K562 (cell line): ENCODE results near the gene CAPN3. TPM values are rescaled to one million over a fixed set of nuclear protein-coding genes. Genes with fewer than 3 reads are reported as not detected.

Source experiments
- ATAC-seq: fragments of 200-7000 bp; cut with Tn5 transposase; 3 replicates; pipeline ENCODE4 v1.9.1; 2020; ENCODE audit warnings: moderate library complexity
- BruUV-seq: library from RNA; stranded (reverse); fragments of 400-500 nt; replicated peaks from 2 replicates; lab custom pipeline; 2021; lab: Mats Ljungman, UMichigan
- CTCF ChIA-PET: fragments of 300-600 bp; formaldehyde crosslinking; extraction: SDS; loops from one replicate; lab custom pipeline; 2021; ENCODE audit warnings: low intra/inter-chr PET ratio; lab: Yijun Ruan, JAX
- POLR2A ChIA-PET: fragments of 300-600, 350-650 bp; sonication (Branson Sonifier 250); formaldehyde crosslinking; extraction: SDS; loops from one replicate; lab custom pipeline; 2021; ENCODE audit warnings: antibody characterized with exemption, inconsistent platforms; lab: Yijun Ruan, JAX
- DNase-seq, 4 experiments: peaks; one replicate each; pipeline versions ENCODE4 v3.0.0 to v3.0.0-alpha.2; 2011 to 2018; ENCODE audit warnings: low spot score in 3 of 4, mixed read lengths in 3 of 4; ENCODE audit errors: extremely low read depth in 1 of 4
- FAIRE-seq: peaks from 2 replicates; lab custom pipeline; 2011; peaks lifted over from hg19 to GRCh38; lab: Jason Lieb, UNC
- H2AFZ ChIP-seq: 2 replicates; pipeline ENCODE4 v1.6.0; 2011; ENCODE audit warnings: low read depth, low read length, control low read depth, inconsistent platforms
- H3K27ac ChIP-seq: fragments of 200-600 bp; 3 replicates; pipeline ENCODE4 v1.8.0; 2011; ENCODE audit warnings: low read depth, mild to moderate bottlenecking, control low read depth, inconsistent platforms, low read length, moderate library complexity, mixed read lengths; ENCODE audit errors: extremely low read depth
- H3K27me3 ChIP-seq, 2 experiments: fragments of 300-600 bp in 1 of 2; 2 replicates in 1 of 2; 3 replicates in 1 of 2; pipeline versions ENCODE4 v1.6.0 to v1.8.0; 2011; ENCODE audit warnings: inconsistent platforms in 2 of 2, low read length in 2 of 2, mild to moderate bottlenecking in 1 of 2, mixed read lengths in 1 of 2, moderate library complexity in 1 of 2; ENCODE audit not compliant: control insufficient read depth in 2 of 2, insufficient read depth in 2 of 2
- H3K36me3 ChIP-seq: fragments of 300-600 bp; 3 replicates; pipeline ENCODE4 v1.8.0; 2011; ENCODE audit warnings: mild to moderate bottlenecking, low read length, inconsistent platforms; ENCODE audit not compliant: control insufficient read depth, insufficient read depth
- H3K4me1 ChIP-seq, 2 experiments: fragments of 200-600 bp in 1 of 2; replicated peaks in 1 of 2; 2 replicates in 1 of 2; 3 replicates in 1 of 2; pipeline versions ENCODE4 v1.5.1 to v1.8.0; 2011; ENCODE audit warnings: inconsistent platforms in 2 of 2, low read length in 2 of 2, mild to moderate bottlenecking in 1 of 2, mixed read lengths in 1 of 2, moderate library complexity in 1 of 2; ENCODE audit not compliant: control insufficient read depth in 2 of 2, insufficient read depth in 2 of 2
- H3K4me2 ChIP-seq: 2 replicates; pipeline ENCODE4 v1.6.1; 2011; ENCODE audit warnings: low read length, control low read depth, inconsistent platforms, mixed read lengths; ENCODE audit not compliant: insufficient read depth
- H3K4me3 ChIP-seq: fragments of 200-600 bp; sonication (generic), shearing (Covaris generic); 2 replicates; pipeline ENCODE4 v1.5.1; 2016; ENCODE audit warnings: control low read depth, inconsistent platforms
- H3K79me2 ChIP-seq: fragments of 200-600 bp; 3 replicates; pipeline ENCODE4 v1.8.0; 2011; ENCODE audit warnings: low read length, inconsistent platforms; ENCODE audit not compliant: control insufficient read depth, insufficient read depth
- H3K9ac ChIP-seq, 2 experiments: 2 replicates each; pipeline versions ENCODE4 v1.6.0 to v1.6.1; 2011; ENCODE audit warnings: low read depth in 2 of 2, low read length in 2 of 2, control low read depth in 1 of 2, inconsistent platforms in 1 of 2, mild to moderate bottlenecking in 1 of 2, mixed read lengths in 1 of 2; ENCODE audit not compliant: insufficient read depth in 1 of 2
- H3K9me1 ChIP-seq: one replicate; pipeline ENCODE4 v1.6.0; 2011; ENCODE audit warnings: inconsistent platforms, mild to moderate bottlenecking, low read length, moderate library complexity; ENCODE audit not compliant: control insufficient read depth, insufficient read depth
- H3K9me3 ChIP-seq: replicated peaks from 2 replicates; pipeline ENCODE4 v1.5.1; 2011; ENCODE audit warnings: low read depth, low read length, inconsistent platforms; ENCODE audit not compliant: control insufficient read depth, insufficient read depth
- H4K20me1 ChIP-seq: replicated peaks from 2 replicates; pipeline ENCODE4 v1.6.1; 2011; ENCODE audit warnings: low read length, inconsistent platforms, mixed read lengths; ENCODE audit not compliant: control insufficient read depth, insufficient read depth
- ASH1L ChIP-seq: fragments of 450-650 bp; IDR thresholded peaks from 2 replicates; pipeline ENCODE4 v1.6.1; 2018; ENCODE audit warnings: borderline replicate concordance, mild to moderate bottlenecking, low read depth; ENCODE audit not compliant: partially characterized antibody
- ELF4 ChIP-seq: fragments of 450-650 bp; formaldehyde crosslinking; IDR thresholded peaks from 2 replicates; pipeline ENCODE4 v1.4.0; 2022; ENCODE audit warnings: missing genetic modification characterization
- EZH2 ChIP-seq: IDR thresholded peaks from 2 replicates; pipeline ENCODE4 v1.6.1; 2012; ENCODE audit warnings: low read depth, mild to moderate bottlenecking, inconsistent platforms, low read length, borderline replicate concordance
- HMGXB4 ChIP-seq: sonication (generic); formaldehyde crosslinking; IDR thresholded peaks from 2 replicates; pipeline ENCODE4 v1.8.1; 2023; ENCODE audit warnings: mild to moderate bottlenecking, missing genetic modification reagents
- KAT2B ChIP-seq: IDR thresholded peaks from one replicate; pipeline ENCODE4 v1.6.1; 2012; ENCODE audit warnings: low read depth, mild to moderate bottlenecking, control low read depth, inconsistent platforms, low read length, moderate library complexity
- MAZ ChIP-seq, 2 experiments: fragments of 450-650 bp in 1 of 2; sonication (generic) in 1 of 2; formaldehyde crosslinking; IDR thresholded peaks in 1 of 2; conservative IDR thresholded peaks in 1 of 2; 2 replicates each; pipeline versions ENCODE4 v1.4.0 to v1.5.0; 2020; ENCODE audit warnings: mild to moderate bottlenecking in 1 of 2, missing genetic modification reagents in 1 of 2
- NCOA4 ChIP-seq: fragments of 450-650 bp; IDR thresholded peaks from 2 replicates; pipeline ENCODE4 v1.6.1; 2018; ENCODE audit warnings: mild to moderate bottlenecking; ENCODE audit not compliant: partially characterized antibody
- RBM22 ChIP-seq: fragments of 200-400 bp; formaldehyde crosslinking; IDR thresholded peaks from 2 replicates; pipeline ENCODE4 v1.6.1; 2018; ENCODE audit warnings: low read length, low read depth; ENCODE audit not compliant: poor library complexity, severe bottlenecking
- RNF219 ChIP-seq: fragments of 250-450 bp; sonication (Bioruptor Pico); IDR thresholded peaks from 2 replicates; pipeline ENCODE4 v1.5.0; 2022; ENCODE audit warnings: mild to moderate bottlenecking
- SP1 ChIP-seq: sonication (generic); formaldehyde crosslinking; IDR thresholded peaks from 2 replicates; pipeline ENCODE4 v1.8.1; 2022; ENCODE audit warnings: mild to moderate bottlenecking, missing genetic modification reagents
- TAF15 ChIP-seq: fragments of 200-400 bp; formaldehyde crosslinking; IDR thresholded peaks from 2 replicates; pipeline ENCODE4 v1.6.1; 2017; ENCODE audit warnings: mild to moderate bottlenecking, low read depth, low read length, moderate library complexity
- WGBS: fragments of 100-300 bp; shearing (Covaris generic); methylation state at CpG from one replicate; pipeline ENCODE4 v1.1.6; 2016; ENCODE audit warnings: low coverage, mixed read lengths; ENCODE audit not compliant: insufficient coverage; ENCODE audit errors: missing lambda C conversion rate; 5-methylcytosine and 5-hydroxymethylcytosine counted together
- in situ Hi-C: fragments of 300-500 bp; cut with MboI; formaldehyde crosslinking; loops from 4 replicates; pipeline ENCODE4 v1.15.0; 2018; ENCODE audit warnings: inconsistent platforms, mixed read lengths
- intact Hi-C: fragments of 100-400 bp; cut with micrococcal nuclease; formaldehyde crosslinking; loops from 2 replicates; pipeline ENCODE4 v1.14.2; 2022
- polyA plus RNA-seq, 8 experiments: library from polyadenylated mRNA; depleted of rRNA in 4 of 8; stranded (reverse) in 5 of 8; unstranded in 3 of 8; fragments of >200 nt; fragmentation: Nextera tagmentation in 2 of 8; fragmentation: Illumina TruSeq in 1 of 8; extraction: Ambion mirVana in 2 of 8; extraction: Trizol in 1 of 8; gene quantifications; 2 replicates each; pipeline versions ENCODE4 v1.2.1 to v1.2.3, GENCODE V29; 2011 to 2014; ENCODE audit warnings: inconsistent platforms in 1 of 8, missing spikeins in 1 of 8
- total RNA-seq, 7 experiments: library from RNA; depleted of rRNA in 6 of 7; stranded (reverse); fragments of >200 nt in 6 of 7; fragmentation: Illumina TruSeq in 2 of 7; extraction: Trizol in 2 of 7; gene quantifications; 2 replicates each; pipeline versions ENCODE4 v1.2.1 to v1.2.3, GENCODE V29; 2011 to 2021; ENCODE audit warnings: low replicate concordance in 1 of 7

Gene CAPN3
- total and polyA plus RNA-seq, 9 of the 15 experiments (the other 6 are each of a cell fraction or from before 2014, with no cell fraction given): 0.03 to 0.34 (median 0.20) TPM; not detected in 2

GRCh38 chr15:42368096-42368495, 8.8 kb downstream of the CAPN3 start:
- no peak overlapping the region for H3K4me3 ChIP-seq
- POLR2A ChIA-PET: interaction anchor here (2.5 kb wide), 1 partner anchor 9 kb away, joined by 9 read pairs; the partner anchor contains the start of gene CAPN3
- WGBS: 3% methylated on average over 3 of the region's 3 CpGs
- H3K9me1 ChIP-seq: no peaks in the 10 kb centered on the region
- no peak for ATAC-seq
- CTCF ChIA-PET: no interaction called here
- no peaks in the 10 kb centered on the region; a peak in 1 of 5 replicates for H3K27me3 ChIP-seq
- H3K27ac ChIP-seq: no peak overlapping the region
- in situ Hi-C loops: no loop called here
- FAIRE-seq: no peak
- H3K9ac ChIP-seq: no peak overlapping the region
- H2AFZ ChIP-seq: no peak overlapping the region
- H3K4me1 ChIP-seq: no peaks in the 10 kb centered on the region
- H3K9me3 ChIP-seq: no peaks in the 10 kb centered on the region
- no peaks in the 10 kb centered on the region for H3K36me3 ChIP-seq
- no TSS peak for BruUV-seq
- DNase-seq: no peak
- intact Hi-C loops: no loop called here
- H4K20me1 ChIP-seq: no peaks in the 10 kb centered on the region
- TF ChIP-seq ELF4 (CRISPR knock-in tag) (no peak), RBM22 (no peak), HMGXB4 (CRISPR knock-in tag) (no peak), SP1 (no peak), MAZ (CRISPR knock-in tag; conservative IDR thresholded peaks at IDR 0.05 in 1 of 2, IDR thresholded peaks at IDR 0.05 in 1 of 2) (no peak), TAF15 (no peak), ASH1L (no peak), EZH2 (no peak), KAT2B (no peak), RNF219 (CRISPR knock-in tag) (no peak), NCOA4 (no peak)
- no peak overlapping the region for H3K4me2 ChIP-seq
- no peaks in the 10 kb centered on the region for H3K79me2 ChIP-seq
